HG03442 (cell line): Measurements from ENCODE around the gene PHYKPL.

Experiments
- ATAC-seq: cut with Tn5 transposase; IDR thresholded peaks from one replicate; pipeline ENCODE4 v1.9.1; 2021; ENCODE audit warnings: mild to moderate bottlenecking, moderate library complexity; ENCODE audit not compliant: unreplicated experiment

PHYKPL gene

GRCh38 chr5:178192787-178193186 is 39.8 kb downstream of the PHYKPL start:
- no peak for ATAC-seq

GRCh38 chr5:178192244-178192643 is 40.4 kb downstream of the PHYKPL start:
- no peak for ATAC-seq

GRCh38 chr5:178191661-178192060 is 40.9 kb downstream of the PHYKPL start:
- ATAC-seq: no peak

- no peak for ATAC-seq
Measured at GRCh38 chr5:178189433-178189832, 43.2 kb downstream of the PHYKPL start.

- no peak for ATAC-seq
Measured at GRCh38 chr5:178187014-178187413, 45.6 kb downstream of the PHYKPL start, which contains the start of gene GMCL2. GMCL2 (minus strand) TSS chr5:178187371; CDS start chr5:178187299, 72 bp downstream.

- no peak for ATAC-seq
Measured at GRCh38 chr5:178186427-178186826, 46.2 kb downstream of the PHYKPL start.

GRCh38 chr5:178182158-178182876 is 50.3 kb downstream of the PHYKPL start:
- no peak for ATAC-seq

- ATAC-seq: no peak
Measured at GRCh38 chr5:178180141-178180863, 52.3 kb downstream of the PHYKPL start.

- ATAC-seq: no peak
Measured at GRCh38 chr5:178177569-178177968, 55.0 kb downstream of the PHYKPL start.

GRCh38 chr5:178176791-178177190 is 55.8 kb downstream of the PHYKPL start:
- ATAC-seq: no peak

GRCh38 chr5:178174456-178174855 is 58.1 kb downstream of the PHYKPL start:
- ATAC-seq: no peak

- no peak for ATAC-seq
Measured at GRCh38 chr5:178170455-178170854, 62.1 kb downstream of the PHYKPL start.

GRCh38 chr5:178165581-178165980 is 67.0 kb downstream of the PHYKPL start:
- no peak for ATAC-seq

GRCh38 chr5:178163772-178164735 is 68.5 kb downstream of the PHYKPL start:
- ATAC-seq: peak; percentile 84

GRCh38 chr5:178162481-178162880 is 70.1 kb downstream of the PHYKPL start:
- ATAC-seq: no peak

GRCh38 chr5:178160176-178160575 is 72.4 kb downstream of the PHYKPL start:
- ATAC-seq: no peak
